ENCODE data around the gene ATF1.

DNA sequence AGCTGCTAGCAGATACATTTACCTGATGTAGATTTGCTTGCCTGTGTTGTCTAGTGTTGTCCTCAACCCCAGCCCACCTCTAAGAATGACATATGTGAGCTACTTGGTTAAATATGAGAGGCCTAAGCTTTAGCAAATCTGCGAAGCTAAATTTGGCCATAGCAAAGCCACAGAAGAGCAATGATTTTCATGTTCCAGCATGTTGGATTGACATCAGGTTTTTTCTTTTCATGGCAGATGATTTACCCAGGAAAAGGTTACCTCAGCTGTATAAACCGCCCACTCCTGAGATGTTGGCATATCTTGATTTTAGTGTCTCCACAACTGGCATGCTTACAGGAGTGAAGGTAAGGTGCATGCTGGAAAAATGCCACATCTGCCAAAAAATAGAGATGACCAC, 36.4 kb upstream of the ATF1 start:
- no peak for TF ChIP-seq POLR2A (IDR thresholded peaks at IDR 0.05)
- TF ChIP-seq, protein P1, sequence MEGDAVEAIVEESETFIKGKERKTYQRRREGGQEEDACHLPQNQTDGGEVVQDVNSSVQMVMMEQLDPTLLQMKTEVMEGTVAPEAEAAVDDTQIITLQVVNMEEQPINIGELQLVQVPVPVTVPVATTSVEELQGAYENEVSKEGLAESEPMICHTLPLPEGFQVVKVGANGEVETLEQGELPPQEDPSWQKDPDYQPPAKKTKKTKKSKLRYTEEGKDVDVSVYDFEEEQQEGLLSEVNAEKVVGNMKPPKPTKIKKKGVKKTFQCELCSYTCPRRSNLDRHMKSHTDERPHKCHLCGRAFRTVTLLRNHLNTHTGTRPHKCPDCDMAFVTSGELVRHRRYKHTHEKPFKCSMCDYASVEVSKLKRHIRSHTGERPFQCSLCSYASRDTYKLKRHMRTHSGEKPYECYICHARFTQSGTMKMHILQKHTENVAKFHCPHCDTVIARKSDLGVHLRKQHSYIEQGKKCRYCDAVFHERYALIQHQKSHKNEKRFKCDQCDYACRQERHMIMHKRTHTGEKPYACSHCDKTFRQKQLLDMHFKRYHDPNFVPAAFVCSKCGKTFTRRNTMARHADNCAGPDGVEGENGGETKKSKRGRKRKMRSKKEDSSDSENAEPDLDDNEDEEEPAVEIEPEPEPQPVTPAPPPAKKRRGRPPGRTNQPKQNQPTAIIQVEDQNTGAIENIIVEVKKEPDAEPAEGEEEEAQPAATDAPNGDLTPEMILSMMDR (IDR thresholded peaks at IDR 0.05): no peak

Measured in adrenal gland (tissue), 5 donors.